GM18502 (cell line): Measurements from ENCODE around the gene KLHL40.

ENCODE experiments used
- ATAC-seq: cut with Tn5 transposase; IDR thresholded peaks from one replicate; pipeline ENCODE4 v1.9.1; 2021; ENCODE audit warnings: mild to moderate bottlenecking; ENCODE audit not compliant: unreplicated experiment, poor library complexity

Gene KLHL40

DNA sequence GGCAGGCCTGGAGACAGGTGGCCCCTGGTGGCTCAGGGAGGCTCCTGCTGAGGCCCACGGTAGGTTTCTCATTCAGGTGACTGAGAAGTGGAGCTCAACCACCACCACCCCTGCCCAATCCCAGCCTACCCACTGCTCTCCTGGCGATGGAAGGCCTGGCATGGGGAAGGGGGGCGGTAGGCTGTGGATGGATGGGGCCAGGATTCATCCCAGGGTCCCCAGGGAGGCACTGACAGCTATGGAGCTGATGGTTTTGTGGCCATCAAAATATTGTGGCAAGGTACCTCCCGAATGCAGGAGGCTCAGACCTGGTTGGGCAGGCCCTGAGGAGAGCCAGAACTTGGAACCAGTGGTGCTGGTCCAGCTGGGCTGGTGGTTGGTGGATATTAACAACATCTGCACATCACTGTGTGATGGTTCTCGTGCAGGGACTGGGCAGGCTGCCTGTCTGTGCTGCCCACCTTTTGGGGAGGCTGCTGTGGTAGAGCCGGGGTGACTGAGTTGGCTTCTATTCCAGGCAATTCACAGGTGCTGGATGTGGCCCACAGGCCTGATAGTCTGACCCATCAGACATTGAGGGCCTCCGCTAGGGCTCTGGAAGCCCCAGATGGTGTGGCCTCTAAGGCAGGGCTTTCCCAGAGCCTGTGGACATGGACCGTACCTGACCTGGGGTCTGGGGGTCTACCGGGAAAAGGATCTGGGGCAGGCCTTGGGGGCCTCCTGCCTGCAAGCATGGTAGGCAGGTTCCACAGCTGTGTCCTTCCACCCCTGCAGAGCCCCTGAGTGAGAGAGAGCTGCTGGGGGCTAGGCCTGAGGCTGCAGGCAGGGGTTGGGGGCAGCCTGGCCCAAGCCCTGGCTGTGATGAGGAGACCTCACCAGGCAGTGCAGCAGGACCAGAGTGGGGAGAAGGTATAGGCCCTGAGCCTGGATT lies 28.4 kb upstream of the KLHL40 start:
- no peak for ATAC-seq

DNA sequence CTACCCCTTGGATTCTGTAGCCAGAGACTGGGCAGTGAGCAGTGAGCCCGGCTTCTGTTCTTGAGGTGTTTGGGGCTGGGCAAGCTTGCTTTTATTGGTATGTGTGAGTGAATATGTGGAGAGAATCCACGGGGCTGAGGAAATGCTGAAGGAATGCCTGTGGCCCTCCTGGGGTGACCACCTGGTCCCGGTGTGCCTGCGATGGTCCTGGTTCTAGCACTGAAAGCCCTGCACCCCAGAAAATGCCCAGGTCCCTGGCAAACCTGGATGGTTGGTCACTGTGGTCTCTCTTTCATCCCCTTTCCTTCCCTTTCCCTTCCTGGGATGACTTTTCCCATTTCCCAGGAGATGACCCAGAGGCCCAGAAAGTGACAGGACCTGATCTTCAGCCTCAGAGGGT lies 27.7 kb upstream of the KLHL40 start:
- ATAC-seq, result no peak

DNA sequence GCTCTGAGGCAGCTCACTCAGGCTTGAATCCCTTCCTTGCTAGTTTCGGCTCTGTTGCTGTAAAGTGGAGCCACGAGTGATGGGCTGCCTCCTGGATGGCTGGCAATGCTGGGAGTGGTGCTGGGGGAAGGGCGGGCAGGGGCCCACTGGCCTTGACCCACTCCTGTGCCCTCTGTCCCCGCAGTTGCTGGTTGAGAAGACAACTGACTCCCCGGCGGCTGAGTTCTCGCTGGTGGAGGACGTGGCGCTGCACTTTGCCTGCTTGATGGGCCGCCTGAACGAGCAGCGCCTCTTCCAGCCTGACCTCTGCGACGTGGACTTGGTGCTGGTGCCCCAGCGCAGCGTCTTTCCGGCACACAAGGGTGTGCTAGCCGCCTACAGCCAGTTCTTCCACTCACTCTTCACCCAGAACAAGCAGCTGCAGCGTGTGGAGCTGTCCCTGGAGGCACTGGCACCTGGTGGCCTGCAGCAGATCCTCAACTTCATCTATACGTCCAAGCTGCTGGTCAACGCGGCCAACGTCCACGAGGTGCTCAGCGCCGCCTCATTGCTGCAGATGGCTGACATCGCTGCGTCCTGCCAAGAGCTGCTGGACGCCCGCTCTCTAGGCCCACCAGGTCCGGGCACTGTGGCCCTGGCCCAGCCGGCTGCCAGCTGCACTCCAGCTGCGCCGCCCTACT lies 27.1 kb upstream of the KLHL40 start:
- ATAC-seq, result no peak

DNA sequence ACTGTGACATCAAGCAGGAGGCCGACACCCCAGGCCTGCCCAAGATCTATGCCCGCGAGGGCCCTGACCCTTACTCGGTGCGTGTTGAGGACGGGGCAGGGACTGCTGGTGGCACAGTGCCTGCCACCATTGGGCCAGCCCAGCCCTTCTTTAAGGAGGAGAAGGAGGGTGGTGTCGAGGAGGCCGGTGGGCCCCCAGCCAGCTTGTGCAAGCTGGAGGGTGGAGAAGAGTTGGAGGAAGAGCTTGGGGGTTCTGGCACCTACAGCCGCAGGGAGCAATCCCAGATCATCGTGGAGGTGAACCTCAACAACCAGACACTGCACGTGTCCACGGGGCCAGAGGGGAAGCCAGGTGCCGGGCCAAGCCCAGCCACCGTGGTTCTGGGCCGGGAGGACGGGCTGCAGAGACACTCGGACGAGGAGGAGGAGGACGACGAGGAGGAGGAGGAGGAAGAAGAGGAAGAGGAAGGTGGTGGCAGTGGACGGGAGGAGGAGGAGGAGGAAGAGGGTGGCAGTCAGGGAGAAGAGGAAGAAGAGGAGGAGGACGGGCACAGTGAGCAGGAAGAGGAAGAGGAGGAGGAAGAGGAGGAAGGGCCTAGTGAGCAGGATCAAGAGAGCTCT lies 26.5 kb upstream of the KLHL40 start:
- no peak for ATAC-seq

DNA sequence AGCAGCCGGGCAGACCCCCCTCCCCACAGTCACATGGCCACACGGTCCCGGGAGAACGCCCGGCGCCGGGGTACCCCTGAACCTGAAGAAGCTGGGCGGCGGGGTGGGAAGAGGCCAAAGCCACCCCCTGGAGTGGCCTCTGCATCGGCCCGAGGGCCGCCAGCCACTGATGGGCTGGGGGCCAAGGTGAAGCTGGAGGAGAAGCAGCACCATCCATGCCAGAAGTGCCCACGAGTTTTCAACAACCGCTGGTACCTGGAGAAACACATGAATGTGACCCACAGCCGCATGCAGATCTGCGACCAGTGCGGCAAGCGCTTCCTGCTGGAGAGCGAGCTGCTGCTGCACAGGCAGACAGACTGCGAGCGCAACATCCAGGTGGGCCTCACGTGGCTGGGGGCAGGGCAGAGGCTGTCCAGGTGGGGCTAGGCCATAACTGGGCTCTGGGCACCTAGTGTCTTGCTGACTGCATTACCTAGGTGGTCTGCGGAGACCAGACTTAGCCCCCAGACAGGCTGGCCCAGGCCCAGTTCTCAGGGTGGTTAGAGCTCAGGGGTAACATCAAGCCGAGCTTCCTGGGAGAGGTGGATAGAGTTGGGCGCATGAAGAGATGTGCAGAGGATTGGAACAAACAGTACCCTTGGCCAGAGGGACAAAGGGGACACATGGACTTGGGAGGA lies 25.7 kb upstream of the KLHL40 start:
- no peak for ATAC-seq

DNA sequence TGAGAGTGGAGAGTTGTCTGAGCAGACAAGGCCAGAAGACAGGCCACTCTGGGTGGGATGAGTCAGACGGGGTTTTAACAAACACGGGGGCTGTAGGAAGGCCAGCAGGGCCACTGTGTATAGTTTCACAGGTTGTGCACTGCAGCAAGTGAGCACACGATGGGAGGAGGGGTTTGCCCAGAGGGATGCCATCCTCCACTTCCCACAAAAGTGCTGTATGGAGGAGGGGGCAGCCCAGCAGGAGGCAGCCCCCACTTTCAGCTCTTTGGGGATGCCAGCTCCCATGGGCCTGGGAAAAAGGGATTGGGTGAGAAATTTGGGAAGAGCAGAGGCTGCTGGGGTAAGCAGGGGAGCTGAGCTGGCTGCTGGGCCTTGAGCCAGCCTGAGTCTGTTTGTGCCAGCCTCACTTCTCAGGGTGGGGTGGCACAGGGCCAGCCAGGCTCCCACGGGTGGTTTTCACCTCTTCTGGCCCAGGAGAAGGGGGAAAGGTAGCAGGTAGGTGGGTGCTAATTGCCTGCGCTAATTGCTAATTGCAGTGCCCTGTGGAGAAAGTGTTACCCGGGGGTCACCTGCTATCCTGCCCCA lies 25.1 kb upstream of the KLHL40 start:
- no peak for ATAC-seq

DNA sequence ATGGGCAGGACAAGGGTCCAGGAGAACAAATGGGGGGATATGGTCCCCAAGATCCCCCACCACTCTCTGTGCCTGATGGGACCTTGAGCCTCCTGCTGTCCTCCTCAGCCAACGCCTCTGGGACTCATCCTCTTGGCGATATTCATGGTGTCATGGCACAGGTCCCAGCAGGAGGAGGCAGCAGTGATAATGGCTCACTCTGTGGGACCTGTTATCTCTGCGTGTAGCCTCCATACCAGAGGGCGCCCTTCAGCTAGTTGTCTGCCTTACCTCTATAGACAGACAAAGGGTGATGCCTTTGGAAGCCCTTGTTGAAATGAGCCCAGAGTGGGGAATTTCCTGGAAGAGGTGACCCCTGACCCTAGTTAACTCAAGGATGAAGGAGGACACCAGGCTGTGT lies 24.4 kb upstream of the KLHL40 start:
- no peak for ATAC-seq

DNA sequence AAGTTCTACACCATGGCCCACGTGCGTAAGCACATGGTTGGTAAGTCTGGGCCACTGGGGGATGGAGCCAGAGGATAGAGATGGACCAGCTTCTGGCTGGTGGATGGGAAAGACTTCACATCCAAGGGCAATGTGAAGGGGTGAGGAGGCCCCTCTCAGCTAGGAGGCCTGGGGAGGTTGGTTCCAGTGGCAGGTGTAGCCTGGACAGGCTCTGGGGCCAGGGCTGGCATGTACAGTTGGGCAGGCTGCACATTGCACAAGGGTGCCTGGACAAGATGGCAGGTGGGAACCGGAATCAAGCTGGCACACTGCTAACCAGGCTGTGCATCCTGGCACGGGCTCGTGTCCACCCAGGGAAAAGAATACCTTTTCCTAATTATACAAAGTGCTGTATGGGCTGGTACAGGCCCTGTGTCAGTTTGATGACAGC lies 23.7 kb upstream of the KLHL40 start:
- no peak for ATAC-seq

DNA sequence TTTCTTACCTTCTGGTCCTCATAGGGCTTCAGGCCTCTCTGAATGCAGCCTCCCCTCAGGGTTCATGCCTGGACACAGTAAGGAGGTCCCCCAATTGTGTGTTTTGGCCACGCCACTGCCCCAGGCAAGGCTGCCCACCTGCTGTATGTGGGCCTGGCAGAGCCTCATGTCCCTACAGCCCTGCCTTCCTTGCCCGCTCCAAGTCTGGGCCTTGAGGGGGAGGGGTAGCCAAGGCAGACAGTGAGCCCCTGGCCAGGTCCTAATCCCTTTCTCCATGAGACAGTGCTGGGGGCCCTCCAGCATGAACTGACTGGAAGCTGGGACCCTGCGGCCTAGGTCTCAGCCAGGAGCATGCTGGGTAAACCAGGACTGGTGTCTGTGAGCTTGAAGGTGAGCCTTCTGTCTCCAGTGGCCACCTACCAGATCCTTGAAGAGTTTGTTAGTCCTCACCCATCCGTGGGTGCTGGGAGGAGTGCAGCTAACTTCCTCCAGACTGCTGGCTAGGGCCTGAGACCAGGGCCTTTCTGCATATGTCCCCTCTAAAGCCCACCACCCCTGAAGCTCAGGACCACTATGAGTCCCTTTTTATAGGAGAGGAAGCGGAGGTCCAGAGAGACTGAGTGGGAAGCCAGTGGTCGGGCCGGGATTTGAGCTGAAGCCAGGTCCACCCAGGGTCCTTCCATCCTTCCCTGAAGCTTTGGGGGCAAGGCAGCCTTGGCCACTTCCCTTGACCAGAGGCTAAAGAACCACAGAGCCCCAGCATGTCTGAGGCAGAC lies 23.1 kb upstream of the KLHL40 start:
- ATAC-seq, result no peak

DNA sequence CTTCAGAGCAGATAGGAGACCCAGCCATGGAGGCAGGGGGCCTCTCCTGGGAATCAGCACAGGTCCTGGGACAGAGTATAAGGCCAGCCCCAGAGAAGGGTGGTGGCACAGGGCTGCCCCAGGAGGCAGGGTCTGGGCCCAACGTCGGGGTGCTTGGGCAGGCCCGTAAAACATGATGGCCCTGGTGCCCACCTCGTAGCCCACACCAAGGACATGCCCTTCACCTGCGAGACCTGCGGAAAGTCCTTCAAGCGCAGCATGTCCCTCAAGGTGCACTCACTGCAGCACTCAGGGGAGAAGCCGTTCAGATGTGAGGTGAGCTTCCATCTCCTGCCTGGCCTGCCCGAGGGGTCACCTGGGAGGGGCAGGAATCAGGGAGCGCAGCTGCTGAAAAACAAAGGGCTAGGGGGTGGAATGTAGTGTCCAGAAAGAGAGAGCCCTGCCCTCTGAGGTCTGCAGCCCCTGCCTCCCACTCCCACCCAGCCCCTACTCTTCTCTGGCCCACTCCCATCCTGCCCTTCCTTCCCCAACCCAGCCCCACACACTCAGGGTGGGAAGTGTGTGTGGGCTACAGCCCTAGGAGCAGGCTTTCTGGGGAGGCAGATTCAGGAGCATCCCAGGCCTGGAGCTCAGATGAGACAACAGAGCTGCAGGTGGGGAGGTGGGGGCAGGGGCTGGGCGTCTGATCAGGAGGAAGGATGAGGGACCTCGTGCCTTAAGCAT lies 22.4 kb upstream of the KLHL40 start:
- ATAC-seq, result no peak

DNA sequence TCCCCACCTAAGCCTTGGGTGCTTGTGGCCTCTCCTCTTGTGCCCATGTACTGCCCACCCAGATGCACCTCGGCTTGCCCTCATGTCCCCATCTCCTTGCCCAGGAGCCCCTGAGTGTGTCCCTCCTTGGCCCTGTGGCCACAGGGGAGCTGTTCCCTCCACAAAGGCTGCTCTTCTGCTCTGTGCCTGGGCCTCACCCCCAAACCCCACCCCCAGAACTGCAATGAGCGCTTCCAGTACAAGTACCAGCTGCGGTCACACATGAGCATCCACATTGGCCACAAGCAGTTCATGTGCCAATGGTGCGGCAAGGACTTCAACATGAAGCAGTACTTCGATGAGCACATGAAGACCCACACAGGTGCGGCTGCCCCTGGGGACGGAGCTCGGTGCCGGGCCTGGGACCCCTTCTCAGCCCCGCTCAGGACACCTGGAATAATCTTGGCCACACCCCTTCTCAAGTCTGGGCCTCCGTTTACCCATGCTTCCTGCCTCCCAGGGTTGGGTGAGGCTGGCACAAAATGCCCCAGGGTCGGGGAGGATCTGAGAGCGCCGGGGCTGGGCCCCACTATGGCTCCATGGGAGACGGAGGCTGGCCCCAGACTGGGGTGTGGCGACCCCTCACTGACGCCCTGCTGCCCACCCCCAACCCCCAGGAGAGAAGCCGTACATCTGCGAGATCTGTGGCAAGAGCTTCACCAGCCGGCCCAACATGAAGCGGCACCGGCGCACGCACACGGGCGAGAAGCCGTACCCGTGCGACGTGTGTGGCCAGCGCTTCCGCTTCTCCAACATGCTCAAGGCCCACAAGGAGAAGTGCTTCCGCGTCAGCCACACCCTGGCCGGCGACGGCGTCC lies 21.5 kb upstream of the KLHL40 start:
- ATAC-seq, result no peak

DNA sequence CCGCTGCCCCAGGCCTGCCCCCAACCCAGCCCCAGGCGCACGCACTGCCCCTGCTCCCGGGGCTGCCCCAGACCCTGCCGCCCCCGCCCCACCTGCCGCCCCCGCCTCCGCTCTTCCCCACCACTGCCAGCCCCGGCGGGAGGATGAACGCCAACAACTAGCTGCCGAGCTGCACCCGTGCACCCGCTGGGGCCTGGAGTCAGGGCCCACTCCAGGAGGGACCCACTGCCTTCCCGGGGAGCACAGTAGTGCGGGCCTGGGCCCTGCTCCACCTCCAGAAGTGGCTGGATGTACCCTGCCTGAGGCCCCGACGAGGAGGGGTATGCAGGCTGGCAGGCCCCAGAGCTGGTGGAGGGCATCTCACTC lies 20.9 kb upstream of the KLHL40 start:
- ATAC-seq, result no peak

DNA sequence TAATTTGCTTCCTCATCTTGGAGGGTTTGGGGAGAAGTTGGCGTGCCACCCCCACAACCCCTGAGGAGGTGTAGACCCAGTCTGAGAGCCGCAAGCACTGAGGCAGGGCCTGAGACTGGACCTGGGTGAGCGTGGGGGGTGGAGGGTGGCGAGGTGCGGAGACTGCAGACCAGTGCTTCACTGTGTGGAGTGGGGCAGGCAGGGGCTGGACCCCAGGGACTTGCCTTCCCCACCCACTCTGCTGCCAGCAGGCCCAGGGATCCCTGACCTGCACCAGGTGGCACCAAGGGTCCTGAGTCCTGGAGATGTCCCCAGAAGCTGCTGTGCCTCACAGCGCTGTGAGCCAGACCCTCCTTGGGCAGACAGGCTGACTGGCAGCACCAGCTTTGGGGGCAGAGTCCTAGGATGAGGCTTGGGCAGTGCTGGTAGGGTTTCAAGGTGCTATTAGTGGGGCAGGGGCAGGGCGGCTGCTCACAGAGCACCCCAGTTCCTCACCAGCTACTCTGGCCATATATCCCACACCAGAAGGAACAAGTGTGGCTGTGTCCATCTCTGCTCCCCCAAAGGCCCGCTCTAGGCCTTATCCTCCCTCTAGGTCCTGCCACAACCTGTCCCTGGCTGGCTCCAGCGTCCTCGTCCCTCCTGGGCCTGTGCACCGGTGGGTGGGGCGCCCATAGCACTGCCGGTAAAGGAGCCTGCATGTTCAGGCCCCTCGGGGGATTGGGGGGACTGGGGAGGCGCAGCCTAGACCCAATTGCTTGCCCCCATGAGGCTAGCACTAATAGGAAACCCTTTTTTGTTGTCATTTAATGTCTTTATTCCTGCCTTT lies 20.1 kb upstream of the KLHL40 start:
- ATAC-seq, result no peak

DNA sequence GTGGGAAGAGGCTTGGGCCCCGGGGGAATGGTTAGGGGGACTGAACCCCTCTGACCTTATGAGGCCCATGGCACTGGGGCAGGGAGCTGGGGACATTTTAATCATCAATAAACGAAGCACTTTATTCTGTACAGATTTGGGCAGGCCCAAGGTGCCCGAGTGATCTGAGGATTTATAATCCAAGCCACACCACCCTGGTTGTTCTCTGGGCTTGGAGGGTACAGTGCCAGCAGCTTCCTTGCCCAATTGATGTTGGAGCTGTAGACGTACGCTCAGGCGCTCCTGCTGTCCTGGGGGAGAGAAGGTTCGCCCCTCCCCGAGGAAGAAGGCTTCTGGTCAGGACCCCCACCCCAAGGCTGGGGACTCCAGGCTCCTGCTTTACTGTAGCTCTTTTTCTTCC lies 19.3 kb upstream of the KLHL40 start:
- ATAC-seq, result no peak

DNA sequence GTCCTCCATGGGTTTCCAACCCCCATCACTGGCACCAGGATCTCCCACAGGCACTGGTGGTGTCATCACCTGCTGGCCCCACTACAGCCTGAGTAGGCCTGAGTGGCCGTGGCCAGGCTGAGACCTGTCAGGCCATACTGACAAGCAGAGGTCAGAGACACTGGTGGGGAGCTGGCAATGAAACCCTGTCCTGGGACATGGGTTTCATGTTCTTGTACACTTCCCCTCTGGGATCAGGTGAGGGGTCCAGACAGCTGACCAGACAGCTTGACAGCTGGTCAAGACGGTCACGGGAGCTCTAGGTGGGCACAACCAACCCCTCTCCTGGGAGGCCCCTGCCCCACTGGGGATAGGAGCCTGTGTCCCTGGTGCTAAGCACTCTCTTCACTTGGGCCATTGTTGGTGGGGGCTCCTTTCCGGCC lies 18.7 kb upstream of the KLHL40 start:
- ATAC-seq, result no peak

DNA sequence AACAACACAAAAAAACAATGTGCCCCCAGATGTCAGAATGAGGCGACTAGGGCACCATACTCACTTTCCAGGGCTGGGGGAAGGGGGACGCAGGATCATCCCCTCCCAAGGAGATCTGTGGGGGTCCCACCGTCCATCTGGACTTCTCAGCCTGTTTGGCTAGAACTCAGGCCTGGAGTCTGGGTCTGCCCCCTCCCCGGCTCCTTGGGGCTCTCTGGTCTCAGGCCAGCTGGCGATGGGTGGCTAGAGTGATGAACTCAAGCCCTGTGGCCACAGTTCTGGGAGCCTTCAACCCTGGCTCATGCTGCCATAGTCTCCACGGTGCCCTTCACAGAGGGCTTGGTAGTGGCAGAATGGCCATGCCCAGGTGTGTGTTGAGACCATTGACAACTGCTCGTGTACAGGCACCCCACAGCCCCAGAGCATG lies 18.2 kb upstream of the KLHL40 start:
- no peak for ATAC-seq
